C1 segment of cervical spinal cord (tissue), 14 donors: Measurements from ENCODE around the gene SASH1.
"Not testable (repeated sequence)": the region's sequence is repeated elsewhere in the genome, so short reads cannot be mapped to it uniquely, and the experiment has no call there.

Source experiments
- DNase-seq, 14 donors: peaks; one replicate each; lab custom pipeline; 2025; lab: John Stamatoyannopoulos, UW

Gene SASH1

GRCh38 chr6:148328876-148329555, 13.6 kb upstream of the SASH1 start:
- DNase-seq: no peak

GRCh38 chr6:148329596-148330381, 12.8 kb upstream of the SASH1 start:
- DNase-seq: no peak

- DNase-seq: no peak
These were observed 10.6 kb upstream of the SASH1 start for GRCh38 chr6:148332088-148332487.

GRCh38 chr6:148336901-148337300, 5.7 kb upstream of the SASH1 start:
- no peak for DNase-seq

GRCh38 chr6:148339766-148340165, 2.9 kb upstream of the SASH1 start:
- no peak for DNase-seq

GRCh38 chr6:148340586-148341297, 1.9 kb upstream of the SASH1 start:
- no peak for DNase-seq

GRCh38 chr6:148342100-148342349, 613 bp upstream of the SASH1 start:
- DNase-seq: peak in 2 of 14 donors; percentile 73 to 83

- peak in 2 of 14 donors; percentile 55 to 79 for DNase-seq
These were observed 577 bp downstream of the SASH1 start for GRCh38 chr6:148343047-148343782.

- peak in 2 of 14 donors; percentile 16 to 17 for DNase-seq
These were observed 2.5 kb downstream of the SASH1 start for GRCh38 chr6:148345176-148345575.

GRCh38 chr6:148345578-148345977, 2.9 kb downstream of the SASH1 start:
- no peak for DNase-seq

- no peak for DNase-seq
These were observed 4.2 kb downstream of the SASH1 start for GRCh38 chr6:148346681-148347440.

GRCh38 chr6:148347441-148348054, 4.9 kb downstream of the SASH1 start:
- no peak for DNase-seq

- DNase-seq: no peak
These were observed 5.7 kb downstream of the SASH1 start for GRCh38 chr6:148348335-148348734.

GRCh38 chr6:148348778-148349177, 6.1 kb downstream of the SASH1 start:
- DNase-seq: no peak

GRCh38 chr6:148349466-148349865, 6.8 kb downstream of the SASH1 start:
- no peak for DNase-seq

- DNase-seq: no peak
These were observed 8.7 kb downstream of the SASH1 start for GRCh38 chr6:148351309-148351708.

- DNase-seq: not testable (repeated sequence)
These were observed 9.8 kb downstream of the SASH1 start for GRCh38 chr6:148352421-148352820.

GRCh38 chr6:148358196-148358785, 15.7 kb downstream of the SASH1 start:
- DNase-seq: peak in 3 of 14 donors; percentile 18 to 31 (median 29)

GRCh38 chr6:148359228-148359627, 16.6 kb downstream of the SASH1 start:
- no peak for DNase-seq

- DNase-seq: no peak
These were observed 21.6 kb downstream of the SASH1 start for GRCh38 chr6:148364056-148364824.
